Measurements from ENCODE around the gene SLC39A7.

DNA sequence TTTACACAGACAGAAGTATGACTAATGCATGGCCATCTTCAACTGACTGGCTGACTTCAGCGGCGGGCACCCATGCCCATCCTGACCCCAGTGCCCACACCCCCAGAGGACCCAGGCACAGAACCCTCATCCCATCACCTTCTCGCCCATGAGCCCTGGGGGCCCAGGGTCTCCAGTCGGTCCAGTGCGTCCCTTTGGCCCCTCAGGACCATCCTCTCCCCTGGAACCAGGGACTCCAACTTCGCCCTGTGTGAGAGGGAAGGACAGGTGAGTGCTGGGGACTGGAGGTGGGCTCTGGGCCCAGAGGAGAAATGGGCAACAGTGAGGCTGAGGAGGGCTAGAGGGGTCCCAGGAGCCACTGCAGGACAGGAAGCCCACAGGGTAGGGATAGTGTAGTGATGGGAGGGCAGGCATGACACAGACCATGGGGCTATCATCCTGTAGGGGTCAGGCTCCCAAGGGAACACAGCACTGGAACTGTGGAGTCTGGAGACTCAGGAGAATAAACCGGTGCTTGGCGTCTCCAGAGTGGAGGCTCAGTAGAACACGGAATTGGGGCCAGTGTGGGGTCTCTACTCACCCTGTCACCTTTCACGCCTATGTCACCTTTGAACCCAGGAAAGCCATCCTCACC lies 25.1 kb upstream of the SLC39A7 start:
- TF ChIP-seq KDM5A (IDR thresholded peaks at IDR 0.05; ENCODE audit: borderline replicate concordance, low read length) (no peak), MED1 (CRISPR knock-in tag; IDR thresholded peaks at IDR 0.05) (no peak), ZFP41 (CRISPR knock-in tag; IDR thresholded peaks at IDR 0.05; ENCODE audit: borderline replicate concordance) (no peak), ZNF557 (CRISPR knock-in tag; IDR thresholded peaks at IDR 0.05) (no peak), CC2D1A (CRISPR knock-in tag; IDR thresholded peaks at IDR 0.05) (no peak), KLF16 (CRISPR knock-in tag; IDR thresholded peaks at IDR 0.05) (no peak), POLR2AphosphoS5 (IDR thresholded peaks at IDR 0.05; ENCODE audit: low read depth, low read length) (no peak), TMF1 (CRISPR knock-in tag; IDR thresholded peaks at IDR 0.05; ENCODE audit: low read depth) (no peak)
- TF ChIP-seq, protein P1, sequence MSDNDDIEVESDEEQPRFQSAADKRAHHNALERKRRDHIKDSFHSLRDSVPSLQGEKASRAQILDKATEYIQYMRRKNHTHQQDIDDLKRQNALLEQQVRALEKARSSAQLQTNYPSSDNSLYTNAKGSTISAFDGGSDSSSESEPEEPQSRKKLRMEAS (IDR thresholded peaks at IDR 0.05): no peak
- TF ChIP-seq, protein P2, sequence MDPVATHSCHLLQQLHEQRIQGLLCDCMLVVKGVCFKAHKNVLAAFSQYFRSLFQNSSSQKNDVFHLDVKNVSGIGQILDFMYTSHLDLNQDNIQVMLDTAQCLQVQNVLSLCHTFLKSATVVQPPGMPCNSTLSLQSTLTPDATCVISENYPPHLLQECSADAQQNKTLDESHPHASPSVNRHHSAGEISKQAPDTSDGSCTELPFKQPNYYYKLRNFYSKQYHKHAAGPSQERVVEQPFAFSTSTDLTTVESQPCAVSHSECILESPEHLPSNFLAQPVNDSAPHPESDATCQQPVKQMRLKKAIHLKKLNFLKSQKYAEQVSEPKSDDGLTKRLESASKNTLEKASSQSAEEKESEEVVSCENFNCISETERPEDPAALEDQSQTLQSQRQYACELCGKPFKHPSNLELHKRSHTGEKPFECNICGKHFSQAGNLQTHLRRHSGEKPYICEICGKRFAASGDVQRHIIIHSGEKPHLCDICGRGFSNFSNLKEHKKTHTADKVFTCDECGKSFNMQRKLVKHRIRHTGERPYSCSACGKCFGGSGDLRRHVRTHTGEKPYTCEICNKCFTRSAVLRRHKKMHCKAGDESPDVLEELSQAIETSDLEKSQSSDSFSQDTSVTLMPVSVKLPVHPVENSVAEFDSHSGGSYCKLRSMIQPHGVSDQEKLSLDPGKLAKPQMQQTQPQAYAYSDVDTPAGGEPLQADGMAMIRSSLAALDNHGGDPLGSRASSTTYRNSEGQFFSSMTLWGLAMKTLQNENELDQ (CRISPR knock-in tag; IDR thresholded peaks at IDR 0.05; ENCODE audit: borderline replicate concordance): no peak
- TF ChIP-seq, protein P3, sequence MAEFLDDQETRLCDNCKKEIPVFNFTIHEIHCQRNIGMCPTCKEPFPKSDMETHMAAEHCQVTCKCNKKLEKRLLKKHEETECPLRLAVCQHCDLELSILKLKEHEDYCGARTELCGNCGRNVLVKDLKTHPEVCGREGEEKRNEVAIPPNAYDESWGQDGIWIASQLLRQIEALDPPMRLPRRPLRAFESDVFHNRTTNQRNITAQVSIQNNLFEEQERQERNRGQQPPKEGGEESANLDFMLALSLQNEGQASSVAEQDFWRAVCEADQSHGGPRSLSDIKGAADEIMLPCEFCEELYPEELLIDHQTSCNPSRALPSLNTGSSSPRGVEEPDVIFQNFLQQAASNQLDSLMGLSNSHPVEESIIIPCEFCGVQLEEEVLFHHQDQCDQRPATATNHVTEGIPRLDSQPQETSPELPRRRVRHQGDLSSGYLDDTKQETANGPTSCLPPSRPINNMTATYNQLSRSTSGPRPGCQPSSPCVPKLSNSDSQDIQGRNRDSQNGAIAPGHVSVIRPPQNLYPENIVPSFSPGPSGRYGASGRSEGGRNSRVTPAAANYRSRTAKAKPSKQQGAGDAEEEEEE (CRISPR knock-in tag; IDR thresholded peaks at IDR 0.05; ENCODE audit: borderline replicate concordance): no peak
- TF ChIP-seq, protein P4, sequence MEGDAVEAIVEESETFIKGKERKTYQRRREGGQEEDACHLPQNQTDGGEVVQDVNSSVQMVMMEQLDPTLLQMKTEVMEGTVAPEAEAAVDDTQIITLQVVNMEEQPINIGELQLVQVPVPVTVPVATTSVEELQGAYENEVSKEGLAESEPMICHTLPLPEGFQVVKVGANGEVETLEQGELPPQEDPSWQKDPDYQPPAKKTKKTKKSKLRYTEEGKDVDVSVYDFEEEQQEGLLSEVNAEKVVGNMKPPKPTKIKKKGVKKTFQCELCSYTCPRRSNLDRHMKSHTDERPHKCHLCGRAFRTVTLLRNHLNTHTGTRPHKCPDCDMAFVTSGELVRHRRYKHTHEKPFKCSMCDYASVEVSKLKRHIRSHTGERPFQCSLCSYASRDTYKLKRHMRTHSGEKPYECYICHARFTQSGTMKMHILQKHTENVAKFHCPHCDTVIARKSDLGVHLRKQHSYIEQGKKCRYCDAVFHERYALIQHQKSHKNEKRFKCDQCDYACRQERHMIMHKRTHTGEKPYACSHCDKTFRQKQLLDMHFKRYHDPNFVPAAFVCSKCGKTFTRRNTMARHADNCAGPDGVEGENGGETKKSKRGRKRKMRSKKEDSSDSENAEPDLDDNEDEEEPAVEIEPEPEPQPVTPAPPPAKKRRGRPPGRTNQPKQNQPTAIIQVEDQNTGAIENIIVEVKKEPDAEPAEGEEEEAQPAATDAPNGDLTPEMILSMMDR (CRISPR knock-in tag; IDR thresholded peaks at IDR 0.05): peak; percentile 66
